PC-9 (cell line): Measurements from ENCODE around the gene RNF144A.

Experiments used
- EZH2 ChIP-seq: fragments of 200-600 bp; sonication (generic); IDR thresholded peaks from 2 replicates; pipeline ENCODE4 v1.8.0; 2017; ENCODE audit warnings: antibody characterized with exemption, low read depth
- TF ChIP-seq, protein P1 (sequence below): fragments of 200-600 bp; sonication (generic); conservative IDR thresholded peaks from 2 replicates; pipeline ENCODE4 v1.6.1; 2017; ENCODE audit warnings: mixed run types, antibody characterized with exemption, mild to moderate bottlenecking, moderate library complexity

DNA sequence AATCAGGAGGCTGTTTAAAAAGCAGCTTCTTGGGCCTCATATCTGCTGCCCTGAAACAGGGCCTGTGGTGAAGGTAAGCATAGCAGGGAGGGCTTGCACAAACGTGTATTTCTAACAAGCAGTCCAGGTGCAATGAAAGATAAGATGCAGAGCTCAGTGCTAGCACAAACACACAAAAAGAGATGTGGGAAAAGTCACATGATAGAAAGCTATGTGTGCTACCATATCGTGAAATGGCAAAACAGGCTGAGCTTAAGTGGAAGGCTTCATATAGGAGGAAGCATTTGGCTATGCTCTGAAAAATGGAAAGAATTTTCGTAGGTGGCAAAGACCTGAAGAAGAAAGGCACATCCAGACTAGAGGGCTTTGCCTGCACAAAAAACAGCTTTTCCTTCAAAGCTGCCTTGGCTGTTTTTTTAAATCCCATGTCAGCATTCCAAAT is 29.4 kb upstream of the RNF144A start:
- TF ChIP-seq, protein P1, sequence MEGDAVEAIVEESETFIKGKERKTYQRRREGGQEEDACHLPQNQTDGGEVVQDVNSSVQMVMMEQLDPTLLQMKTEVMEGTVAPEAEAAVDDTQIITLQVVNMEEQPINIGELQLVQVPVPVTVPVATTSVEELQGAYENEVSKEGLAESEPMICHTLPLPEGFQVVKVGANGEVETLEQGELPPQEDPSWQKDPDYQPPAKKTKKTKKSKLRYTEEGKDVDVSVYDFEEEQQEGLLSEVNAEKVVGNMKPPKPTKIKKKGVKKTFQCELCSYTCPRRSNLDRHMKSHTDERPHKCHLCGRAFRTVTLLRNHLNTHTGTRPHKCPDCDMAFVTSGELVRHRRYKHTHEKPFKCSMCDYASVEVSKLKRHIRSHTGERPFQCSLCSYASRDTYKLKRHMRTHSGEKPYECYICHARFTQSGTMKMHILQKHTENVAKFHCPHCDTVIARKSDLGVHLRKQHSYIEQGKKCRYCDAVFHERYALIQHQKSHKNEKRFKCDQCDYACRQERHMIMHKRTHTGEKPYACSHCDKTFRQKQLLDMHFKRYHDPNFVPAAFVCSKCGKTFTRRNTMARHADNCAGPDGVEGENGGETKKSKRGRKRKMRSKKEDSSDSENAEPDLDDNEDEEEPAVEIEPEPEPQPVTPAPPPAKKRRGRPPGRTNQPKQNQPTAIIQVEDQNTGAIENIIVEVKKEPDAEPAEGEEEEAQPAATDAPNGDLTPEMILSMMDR = no peak
- TF ChIP-seq EZH2 = no peak
